ENCODE results near the gene MLH1.

Gene MLH1

DNA sequence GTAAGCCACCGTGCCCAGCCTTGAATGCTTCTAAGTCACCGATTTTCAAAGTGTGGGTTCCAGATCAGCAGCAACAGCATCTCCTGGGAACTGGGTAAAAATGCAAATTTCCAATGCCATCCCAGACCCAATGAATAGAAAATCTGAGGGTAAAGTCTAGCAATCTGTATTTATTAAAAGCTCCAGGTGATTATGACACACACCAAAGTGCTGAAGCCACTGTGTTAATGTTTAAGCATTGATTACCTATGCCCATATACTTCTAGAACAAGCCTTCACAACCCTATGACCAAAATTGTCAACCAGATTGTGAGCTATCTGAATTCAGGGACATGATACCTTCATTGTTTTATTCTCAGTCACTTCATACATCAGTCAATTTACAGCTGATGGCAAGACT, 94.6 kb downstream of the MLH1 start:
- no peak overlapping the region for H2BK5ac ChIP-seq (ENCODE audit: low read length)
- H3K27ac ChIP-seq (replicated peaks; ENCODE audit: low read length): no peak overlapping the region
- no peaks in the 10 kb centered on the region for H3K4me1 ChIP-seq (ENCODE audit: control insufficient read depth in 2 of 2, insufficient read depth in 1 of 2, low read depth in 1 of 2, low read length in 2 of 2)
- no peak overlapping the region for H3K4ac ChIP-seq (ENCODE audit: low read length)
- peaks cover 2 to 39% of the 10 kb centered on the region in 2 donors for H3K36me3 ChIP-seq (replicated peaks in 1 of 2; ENCODE audit: control insufficient read depth in 2 of 2, insufficient read depth in 2 of 2, low read length in 2 of 2)
- no peaks in the 10 kb centered on the region for H3K79me1 ChIP-seq (ENCODE audit: low read depth, low read length)
- H3K9ac ChIP-seq (ENCODE audit: low read depth, low read length, poor library complexity): no peak overlapping the region
- H3K4me3 ChIP-seq (ENCODE audit: low read length in 2 of 2): no peak overlapping the region
- no peak overlapping the region for H3K23ac ChIP-seq (ENCODE audit: low read depth, low read length, poor library complexity)
- no peak overlapping the region for H2AK5ac ChIP-seq (ENCODE audit: low read depth, low read length)
- no peak overlapping the region for H2AFZ ChIP-seq (ENCODE audit: low read length)
- H4K91ac ChIP-seq (ENCODE audit: low read depth, low read length, poor library complexity): no peak overlapping the region
- H2BK12ac ChIP-seq (ENCODE audit: low read length): no peak overlapping the region
- no peak overlapping the region for H3K14ac ChIP-seq (ENCODE audit: low read length)
- H2BK15ac ChIP-seq (ENCODE audit: low read length): no peak overlapping the region
- no peaks in the 10 kb centered on the region for H3K27me3 ChIP-seq (ENCODE audit: control insufficient read depth in 3 of 3, insufficient read depth in 3 of 3, low read depth in 1 of 3, low read length in 3 of 3)
- no peaks in the 10 kb centered on the region for H3K9me3 ChIP-seq (replicated peaks in 1 of 2; ENCODE audit: control insufficient read depth in 2 of 2, insufficient read depth in 1 of 2, low read depth in 1 of 2, low read length in 2 of 2)
- H3K4me2 ChIP-seq (ENCODE audit: insufficient read depth, low read length, poor library complexity, severe bottlenecking): no peak overlapping the region
- WGBS, 2 donors (ENCODE audit: extremely low coverage in 2 of 2, insufficient read length in 2 of 2, insufficient replicate concordance in 1 of 2): no CpG with 5 or more reads among the region's 2 CpGs
- DNase-seq (ENCODE audit: low spot score): no peak
- H3K18ac ChIP-seq (ENCODE audit: low read length): no peak overlapping the region
- H2BK120ac ChIP-seq (ENCODE audit: low read depth, low read length): no peak overlapping the region
- H4K8ac ChIP-seq (ENCODE audit: low read depth, low read length): no peak overlapping the region

DNA sequence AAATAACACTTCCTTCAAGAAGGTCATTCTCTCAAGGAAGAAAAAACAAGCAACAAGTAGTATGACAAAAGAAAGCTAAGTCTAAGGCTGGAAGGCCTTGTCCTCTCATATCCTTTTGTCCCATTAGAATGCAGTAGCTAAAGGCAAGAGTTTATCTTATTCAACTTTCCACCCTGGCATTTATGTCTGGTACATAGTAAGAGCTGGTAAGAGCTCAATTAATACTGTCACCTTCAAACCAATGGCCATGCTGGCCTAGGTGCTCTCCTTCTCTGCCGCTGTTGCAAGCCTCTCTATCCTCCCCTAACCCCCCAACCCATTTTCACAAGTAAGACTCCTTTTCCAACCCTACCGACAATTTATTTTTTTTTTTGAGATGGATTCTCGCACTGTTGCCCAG, 99.2 kb downstream of the MLH1 start:
- H3K18ac ChIP-seq (ENCODE audit: low read length): no peak overlapping the region
- no peak overlapping the region for H2BK15ac ChIP-seq (ENCODE audit: low read length)
- no peak overlapping the region for H3K27ac ChIP-seq (replicated peaks; ENCODE audit: low read length)
- H2BK120ac ChIP-seq (ENCODE audit: low read depth, low read length): no peak overlapping the region
- no peak overlapping the region for H3K9ac ChIP-seq (ENCODE audit: low read depth, low read length, poor library complexity)
- no peak overlapping the region for H4K91ac ChIP-seq (ENCODE audit: low read depth, low read length, poor library complexity)
- no CpG with 5 or more reads among the region's 3 CpGs for WGBS, 2 donors (ENCODE audit: extremely low coverage in 2 of 2, insufficient read length in 2 of 2, insufficient replicate concordance in 1 of 2)
- H3K4me1 ChIP-seq (ENCODE audit: control insufficient read depth in 2 of 2, insufficient read depth in 1 of 2, low read depth in 1 of 2, low read length in 2 of 2): peaks cover 0 to 12% of the 10 kb centered on the region in 2 donors
- no peaks in the 10 kb centered on the region for H3K27me3 ChIP-seq (ENCODE audit: control insufficient read depth in 3 of 3, insufficient read depth in 3 of 3, low read depth in 1 of 3, low read length in 3 of 3)
- no peak overlapping the region for H3K14ac ChIP-seq (ENCODE audit: low read length)
- H2BK5ac ChIP-seq (ENCODE audit: low read length): no peak overlapping the region
- no peak overlapping the region for H3K4me3 ChIP-seq (ENCODE audit: low read length in 2 of 2)
- H4K8ac ChIP-seq (ENCODE audit: low read depth, low read length): no peak overlapping the region
- no peak overlapping the region for H3K4ac ChIP-seq (ENCODE audit: low read length)
- no peaks in the 10 kb centered on the region for H3K79me1 ChIP-seq (ENCODE audit: low read depth, low read length)
- H2BK12ac ChIP-seq (ENCODE audit: low read length): no peak overlapping the region
- no peak overlapping the region for H3K23ac ChIP-seq (ENCODE audit: low read depth, low read length, poor library complexity)
- no peak for DNase-seq (ENCODE audit: low spot score)
- H3K36me3 ChIP-seq (replicated peaks in 1 of 2; ENCODE audit: control insufficient read depth in 2 of 2, insufficient read depth in 2 of 2, low read length in 2 of 2): peaks cover 2 to 31% of the 10 kb centered on the region in 2 donors
- H2AFZ ChIP-seq (ENCODE audit: low read length): no peak overlapping the region
- H3K9me3 ChIP-seq (replicated peaks in 1 of 2; ENCODE audit: control insufficient read depth in 2 of 2, insufficient read depth in 1 of 2, low read depth in 1 of 2, low read length in 2 of 2): no peaks in the 10 kb centered on the region
- no peak overlapping the region for H3K4me2 ChIP-seq (ENCODE audit: insufficient read depth, low read length, poor library complexity, severe bottlenecking)
- H2AK5ac ChIP-seq (ENCODE audit: low read depth, low read length): no peak overlapping the region

- Histone ChIP-seq H3K27me3 (ENCODE audit: control insufficient read depth in 3 of 3, insufficient read depth in 3 of 3, low read depth in 1 of 3, low read length in 3 of 3) (no peaks in the 10 kb centered on the region), H4K91ac (ENCODE audit: low read depth, low read length, poor library complexity) (no peak overlapping the region), H2BK12ac (ENCODE audit: low read length) (no peak overlapping the region), H3K4ac (ENCODE audit: low read length) (no peak overlapping the region), H3K9ac (ENCODE audit: low read depth, low read length, poor library complexity) (no peak overlapping the region), H2AK5ac (ENCODE audit: low read depth, low read length) (no peak overlapping the region), H3K36me3 (replicated peaks in 1 of 2; ENCODE audit: control insufficient read depth in 2 of 2, insufficient read depth in 2 of 2, low read length in 2 of 2) (peaks cover 2 to 26% of the 10 kb centered on the region in 2 donors), H3K14ac (ENCODE audit: low read length) (no peak overlapping the region), H3K9me3 (replicated peaks in 1 of 2; ENCODE audit: control insufficient read depth in 2 of 2, insufficient read depth in 1 of 2, low read depth in 1 of 2, low read length in 2 of 2) (no peaks in the 10 kb centered on the region), H2AFZ (ENCODE audit: low read length) (no peak overlapping the region), H3K4me3 (ENCODE audit: low read length in 2 of 2) (no peak overlapping the region), H2BK15ac (ENCODE audit: low read length) (no peak overlapping the region), H3K79me1 (ENCODE audit: low read depth, low read length) (no peaks in the 10 kb centered on the region), H2BK5ac (ENCODE audit: low read length) (no peak overlapping the region), H3K4me1 (ENCODE audit: control insufficient read depth in 2 of 2, insufficient read depth in 1 of 2, low read depth in 1 of 2, low read length in 2 of 2) (peaks cover 0 to 12% of the 10 kb centered on the region in 2 donors), H2BK120ac (ENCODE audit: low read depth, low read length) (no peak overlapping the region), H3K18ac (ENCODE audit: low read length) (no peak overlapping the region), H4K8ac (ENCODE audit: low read depth, low read length) (no peak overlapping the region), H3K4me2 (ENCODE audit: insufficient read depth, low read length, poor library complexity, severe bottlenecking) (no peak overlapping the region), H3K27ac (replicated peaks; ENCODE audit: low read length) (no peak overlapping the region), H3K23ac (ENCODE audit: low read depth, low read length, poor library complexity) (no peak overlapping the region)
- no peak for DNase-seq (ENCODE audit: low spot score)
- no CpG with 5 or more reads among the region's 2 CpGs for WGBS, 2 donors (ENCODE audit: extremely low coverage in 2 of 2, insufficient read length in 2 of 2, insufficient replicate concordance in 1 of 2)
These were observed 100.2 kb downstream of the MLH1 start for GRCh38 chr3:37093481-37093880.

- Histone ChIP-seq H2BK5ac (ENCODE audit: low read length) (no peak overlapping the region), H4K91ac (ENCODE audit: low read depth, low read length, poor library complexity) (no peak overlapping the region), H3K27ac (replicated peaks; ENCODE audit: low read length) (no peak overlapping the region), H3K14ac (ENCODE audit: low read length) (no peak overlapping the region), H2BK12ac (ENCODE audit: low read length) (no peak overlapping the region), H4K8ac (ENCODE audit: low read depth, low read length) (no peak overlapping the region), H3K4ac (ENCODE audit: low read length) (no peak overlapping the region), H3K18ac (ENCODE audit: low read length) (no peak overlapping the region), H3K23ac (ENCODE audit: low read depth, low read length, poor library complexity) (no peak overlapping the region), H3K9me3 (replicated peaks in 1 of 2; ENCODE audit: control insufficient read depth in 2 of 2, insufficient read depth in 1 of 2, low read depth in 1 of 2, low read length in 2 of 2) (no peaks in the 10 kb centered on the region), H3K4me3 (ENCODE audit: low read length in 2 of 2) (no peak overlapping the region), H3K27me3 (ENCODE audit: control insufficient read depth in 3 of 3, insufficient read depth in 3 of 3, low read depth in 1 of 3, low read length in 3 of 3) (no peaks in the 10 kb centered on the region), H3K9ac (ENCODE audit: low read depth, low read length, poor library complexity) (no peak overlapping the region), H3K36me3 (replicated peaks in 1 of 2; ENCODE audit: control insufficient read depth in 2 of 2, insufficient read depth in 2 of 2, low read length in 2 of 2) (peaks cover 2 to 24% of the 10 kb centered on the region in 2 donors), H2BK15ac (ENCODE audit: low read length) (no peak overlapping the region), H3K79me1 (ENCODE audit: low read depth, low read length) (no peaks in the 10 kb centered on the region), H2AFZ (ENCODE audit: low read length) (no peak overlapping the region), H3K4me1 (ENCODE audit: control insufficient read depth in 2 of 2, insufficient read depth in 1 of 2, low read depth in 1 of 2, low read length in 2 of 2) (peaks cover 0 to 12% of the 10 kb centered on the region in 2 donors), H3K4me2 (ENCODE audit: insufficient read depth, low read length, poor library complexity, severe bottlenecking) (no peak overlapping the region), H2AK5ac (ENCODE audit: low read depth, low read length) (no peak overlapping the region), H2BK120ac (ENCODE audit: low read depth, low read length) (no peak overlapping the region)
- WGBS, 2 donors (ENCODE audit: extremely low coverage in 2 of 2, insufficient read length in 2 of 2, insufficient replicate concordance in 1 of 2): no CpG with 5 or more reads among the region's 3 CpGs
- no peak for DNase-seq (ENCODE audit: low spot score)
These were observed 101.3 kb downstream of the MLH1 start for GRCh38 chr3:37094636-37095035.

Measured in neuronal stem cell (in vitro differentiated cells).